ENCODE measurements around the gene PAPSS1.

GRCh38 chr4:107719207-107719921 is 670 bp downstream of the PAPSS1 start:
- no peak for TF ChIP-seq CTCF (IDR thresholded peaks at IDR 0.05)
- no peak for TF ChIP-seq POLR2A (IDR thresholded peaks at IDR 0.05)
